Skeletal muscle tissue (tissue), 4 donors: ENCODE data around the gene PLAAT2. TPM values are rescaled to one million over a fixed set of nuclear protein-coding genes. Genes with fewer than 3 reads are reported as not detected.
"Not testable (repeated sequence)": the region's sequence is repeated elsewhere in the genome, so short reads cannot be mapped to it uniquely, and the experiment has no call there.

Experiments used
- H3K27ac ChIP-seq: one replicate; pipeline ENCODE4 v1.7.0; 2013; ENCODE audit warnings: mild to moderate bottlenecking, low read depth, low read length, inconsistent platforms
- H3K27me3 ChIP-seq, 3 donors: one replicate each; pipeline ENCODE4 v1.7.0; 2013; ENCODE audit warnings: low read length in 3 of 3; ENCODE audit not compliant: control insufficient read depth in 3 of 3, insufficient read depth in 3 of 3
- H3K36me3 ChIP-seq, 3 donors: one replicate each; pipeline ENCODE4 v1.7.0; 2013; ENCODE audit warnings: low read length in 3 of 3; ENCODE audit not compliant: control insufficient read depth in 3 of 3, insufficient read depth in 3 of 3
- H3K4me1 ChIP-seq, 3 donors: one replicate each; pipeline ENCODE4 v1.7.0; 2013; ENCODE audit warnings: low read length in 3 of 3, mild to moderate bottlenecking in 3 of 3; ENCODE audit not compliant: control insufficient read depth in 3 of 3, insufficient read depth in 3 of 3
- H3K4me3 ChIP-seq, 3 donors: one replicate each; pipeline ENCODE4 v1.7.0; 2013; ENCODE audit warnings: low read length in 3 of 3
- H3K9ac ChIP-seq, 3 donors: one replicate each; pipeline ENCODE4 v1.7.0; 2013; ENCODE audit warnings: low read length in 3 of 3, mild to moderate bottlenecking in 3 of 3, moderate library complexity in 2 of 3, low read depth in 1 of 3
- H3K9me3 ChIP-seq, 3 donors: one replicate each; pipeline ENCODE4 v1.7.0; 2013; ENCODE audit warnings: low read length in 3 of 3; ENCODE audit not compliant: control insufficient read depth in 3 of 3
- total RNA-seq: library from RNA; depleted of rRNA; stranded (reverse); fragments of >200 nt; gene quantifications from one replicate; pipeline ENCODE4 v1.2.3, GENCODE V29; 2014
- donor health status: Osteomylitis.

The PLAAT2 gene
- total RNA-seq, 1 donor from 2014 or later: not detected

DNA sequence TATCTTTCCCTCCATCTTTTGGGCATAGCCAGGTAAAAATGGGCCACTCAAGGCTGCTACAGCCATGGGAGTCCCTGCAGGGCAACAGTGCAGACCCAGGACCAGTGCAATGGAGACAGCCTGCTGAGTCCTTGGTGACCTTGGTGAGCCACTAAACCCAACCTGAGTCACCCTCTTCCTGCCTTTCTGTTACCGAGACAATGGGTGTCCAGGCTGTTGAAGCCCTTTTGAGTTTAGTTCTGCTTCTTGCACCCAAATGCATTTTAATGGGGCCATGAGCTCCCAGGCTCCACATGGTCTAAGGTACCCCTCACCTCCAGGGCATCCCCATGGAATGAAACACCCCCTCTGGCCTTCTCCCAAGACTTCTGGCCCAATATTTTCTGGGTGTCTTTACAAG lies 27.4 kb downstream of the PLAAT2 start:
- Histone ChIP-seq H3K9me3 (no peaks in the 10 kb centered on the region), H3K27me3 (no peaks in the 10 kb centered on the region), H3K36me3 (no peaks in the 10 kb centered on the region), H3K9ac (no peak overlapping the region), H3K27ac (no peak overlapping the region), H3K4me3 (no peak overlapping the region), H3K4me1 (peaks cover 18 to 28% (median 24%) of the 10 kb centered on the region in 3 donors)

DNA sequence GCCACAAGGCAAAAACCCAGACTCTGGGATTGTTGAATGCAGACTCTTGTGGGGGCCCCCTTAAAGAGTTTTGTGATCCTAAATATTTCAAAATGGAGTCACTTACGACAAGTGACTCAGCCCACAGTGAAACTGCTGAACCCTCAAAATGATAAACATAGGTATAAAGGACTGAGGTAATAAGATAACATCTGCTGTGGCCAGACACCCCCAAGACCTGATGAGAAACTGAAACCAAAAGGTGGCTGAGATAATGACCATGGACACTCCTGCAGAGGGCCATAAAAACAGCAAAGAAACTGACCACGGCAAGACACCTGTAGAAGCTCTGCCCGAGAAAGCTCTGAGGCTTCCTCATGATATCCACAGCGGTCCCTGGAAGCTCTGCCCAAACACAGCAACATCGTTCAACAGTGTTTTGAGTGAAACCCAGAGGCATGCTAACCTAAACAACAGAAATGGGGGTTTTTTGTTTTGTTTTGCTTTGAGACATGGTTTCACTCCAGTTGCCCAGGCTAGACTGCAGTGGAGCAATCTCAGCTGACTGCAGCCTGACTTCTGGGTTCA lies 28.2 kb downstream of the PLAAT2 start:
- Histone ChIP-seq H3K9ac (no peak overlapping the region), H3K4me1 (peaks cover 18 to 28% (median 24%) of the 10 kb centered on the region in 3 donors), H3K9me3 (no peaks in the 10 kb centered on the region), H3K36me3 (no peaks in the 10 kb centered on the region), H3K27ac (no peak overlapping the region), H3K4me3 (no peak overlapping the region), H3K27me3 (no peaks in the 10 kb centered on the region)

DNA sequence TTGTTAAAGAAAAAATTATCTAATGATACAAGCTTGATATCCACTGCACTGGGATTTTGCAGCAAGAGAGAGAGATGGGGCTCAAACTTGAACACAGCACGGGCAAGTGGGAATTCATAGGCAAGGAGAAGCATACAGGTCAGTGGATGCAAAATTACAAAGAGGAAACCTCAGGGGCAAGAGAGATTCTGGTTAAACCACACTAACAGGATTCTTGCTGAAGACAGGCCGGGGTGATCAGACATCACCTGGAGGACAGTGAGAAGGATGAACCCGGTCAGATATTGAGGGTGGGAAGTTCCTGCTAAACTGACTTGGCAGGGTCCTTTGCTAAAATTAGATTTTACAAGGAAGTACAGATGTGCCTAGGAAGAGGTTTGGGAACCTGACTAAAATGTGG lies 29.1 kb downstream of the PLAAT2 start:
- Histone ChIP-seq H3K27ac (no peak overlapping the region), H3K4me1 (peaks cover 18 to 28% (median 24%) of the 10 kb centered on the region in 3 donors)

DNA sequence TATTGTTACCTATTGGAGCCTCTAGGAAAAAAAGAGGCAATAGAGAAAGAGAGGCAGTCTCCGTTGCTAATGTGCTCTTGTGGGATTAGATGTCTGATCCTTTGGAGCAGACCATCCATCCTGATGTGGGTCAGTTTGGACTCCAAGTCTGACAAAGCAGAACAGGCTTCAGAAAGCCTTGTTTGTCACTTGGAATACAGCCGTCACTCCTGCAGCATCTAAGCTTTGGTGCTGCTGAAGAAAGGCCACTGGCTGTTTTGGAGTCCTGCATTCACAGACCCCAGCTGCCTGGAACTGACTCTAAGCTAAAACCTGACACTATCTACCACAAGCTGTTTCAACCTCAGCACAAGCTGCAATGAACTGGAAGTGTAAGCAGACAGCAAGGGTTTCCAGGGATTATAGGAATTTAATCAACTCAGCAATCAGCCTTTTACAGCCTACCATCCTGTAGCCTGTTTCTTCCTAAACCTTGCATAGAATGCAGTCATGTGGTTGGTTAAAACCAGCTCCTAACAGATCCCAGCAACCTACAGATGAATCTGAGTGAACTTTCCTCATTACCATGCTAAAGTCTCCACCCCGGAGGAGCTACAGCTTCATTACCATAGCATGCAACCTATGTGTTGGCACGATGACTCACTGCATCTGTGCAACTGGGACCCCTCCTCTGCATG lies 30.2 kb downstream of the PLAAT2 start:
- Histone ChIP-seq H3K9ac (no peak overlapping the region), H3K4me3 (no peak overlapping the region)

More for the DNA sequence above, 29.1 kb downstream of the PLAAT2 start:
- no peak overlapping the region for H3K9ac ChIP-seq
- no peaks in the 10 kb centered on the region for H3K9me3 ChIP-seq
- H3K27me3 ChIP-seq: no peaks in the 10 kb centered on the region
- no peaks in the 10 kb centered on the region for H3K36me3 ChIP-seq
- no peak overlapping the region for H3K4me3 ChIP-seq

DNA sequence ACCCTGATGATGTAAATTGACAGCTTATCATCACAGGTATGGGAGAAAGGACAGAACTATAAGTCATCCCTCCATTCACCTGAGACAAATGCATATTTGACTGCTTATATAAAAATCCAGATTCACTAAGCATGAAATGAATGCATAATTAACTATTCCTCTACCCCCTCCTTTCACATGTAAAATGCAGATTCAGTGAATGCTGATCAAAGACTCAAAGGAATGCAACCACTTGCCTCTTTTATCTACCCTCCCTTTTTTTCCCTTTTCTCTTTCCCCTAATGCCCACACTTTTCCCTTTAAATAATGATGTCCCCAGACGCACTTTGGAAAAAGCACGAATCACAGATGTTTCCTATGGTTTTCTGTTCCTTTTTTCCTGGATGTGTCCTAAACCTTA lies 31.1 kb downstream of the PLAAT2 start:
- no peak overlapping the region for H3K4me3 ChIP-seq
- H3K4me1 ChIP-seq: peaks cover 4 to 12% (median 10%) of the 10 kb centered on the region in 3 donors
- no peaks in the 10 kb centered on the region for H3K27me3 ChIP-seq
- H3K9ac ChIP-seq: no peak overlapping the region
- H3K36me3 ChIP-seq: no peaks in the 10 kb centered on the region
- no peak overlapping the region for H3K27ac ChIP-seq
- H3K9me3 ChIP-seq: no peaks in the 10 kb centered on the region

More for the DNA sequence above, 30.2 kb downstream of the PLAAT2 start:
- H3K27ac ChIP-seq: no peak overlapping the region
- H3K4me1 ChIP-seq: peaks cover 12 to 18% (median 18%) of the 10 kb centered on the region in 3 donors
- H3K9me3 ChIP-seq: no peaks in the 10 kb centered on the region
- H3K36me3 ChIP-seq: no peaks in the 10 kb centered on the region
- H3K27me3 ChIP-seq: no peaks in the 10 kb centered on the region

DNA sequence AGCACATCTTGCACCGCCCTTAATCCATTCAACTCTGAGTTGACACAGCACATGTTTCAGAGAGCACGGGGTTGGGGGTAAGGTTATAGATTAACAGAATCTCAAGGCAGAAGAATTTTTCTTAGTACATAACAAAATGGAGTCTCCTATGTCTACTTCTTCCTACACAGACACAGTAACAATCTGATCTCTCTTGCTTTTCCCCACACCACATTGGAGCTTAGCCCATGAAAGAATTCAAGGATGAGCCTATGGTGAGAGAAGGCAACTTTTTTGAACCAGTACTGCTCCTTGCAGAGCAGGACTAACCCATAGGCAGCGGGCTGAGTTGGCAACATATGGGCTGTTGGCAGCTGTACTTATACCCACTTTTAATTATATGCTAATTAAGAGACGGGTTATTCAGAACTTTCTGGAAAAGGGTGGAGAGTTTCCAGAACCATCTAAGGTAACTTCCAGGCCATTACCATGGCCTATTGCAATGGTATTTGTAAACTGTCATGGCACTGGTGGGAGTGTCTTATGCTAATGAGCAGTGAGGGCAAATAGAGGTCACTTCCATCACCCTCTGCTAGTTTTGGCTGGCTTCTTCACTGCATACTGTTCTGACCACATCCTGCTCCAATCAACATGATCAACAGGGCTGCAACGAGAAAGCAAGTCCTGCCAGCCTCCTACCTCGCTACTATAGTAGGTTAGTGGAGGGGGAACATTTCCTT lies 31.9 kb downstream of the PLAAT2 start:
- not testable (repeated sequence) for H3K36me3 ChIP-seq, H3K9ac ChIP-seq, H3K27ac ChIP-seq, H3K9me3 ChIP-seq, H3K4me3 ChIP-seq, H3K4me1 ChIP-seq, H3K27me3 ChIP-seq

DNA sequence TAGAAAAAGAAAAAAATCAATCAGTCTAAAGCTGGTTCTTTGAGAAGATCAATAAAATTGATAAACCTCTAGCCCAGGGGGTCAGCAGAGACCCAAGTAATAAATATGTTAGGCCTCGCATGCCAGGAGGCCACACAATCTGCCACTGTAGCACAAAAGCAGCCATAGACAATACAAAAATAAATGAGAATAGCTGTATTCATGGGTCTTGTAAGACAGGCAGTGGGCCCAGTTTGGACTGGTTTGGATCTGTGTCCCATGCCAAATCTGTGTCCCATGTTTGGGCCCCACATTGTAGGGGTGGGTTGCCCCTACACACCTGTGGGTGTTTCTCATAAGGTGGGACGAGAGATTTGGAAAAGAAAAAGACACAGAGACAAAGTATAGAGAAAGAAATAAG lies 33.2 kb downstream of the PLAAT2 start:
- Histone ChIP-seq H3K36me3 (no peaks in the 10 kb centered on the region), H3K4me3 (no peak overlapping the region), H3K9ac (no peak overlapping the region), H3K27ac (no peak overlapping the region), H3K27me3 (no peaks in the 10 kb centered on the region), H3K4me1 (no peaks in the 10 kb centered on the region), H3K9me3 (no peaks in the 10 kb centered on the region)

DNA sequence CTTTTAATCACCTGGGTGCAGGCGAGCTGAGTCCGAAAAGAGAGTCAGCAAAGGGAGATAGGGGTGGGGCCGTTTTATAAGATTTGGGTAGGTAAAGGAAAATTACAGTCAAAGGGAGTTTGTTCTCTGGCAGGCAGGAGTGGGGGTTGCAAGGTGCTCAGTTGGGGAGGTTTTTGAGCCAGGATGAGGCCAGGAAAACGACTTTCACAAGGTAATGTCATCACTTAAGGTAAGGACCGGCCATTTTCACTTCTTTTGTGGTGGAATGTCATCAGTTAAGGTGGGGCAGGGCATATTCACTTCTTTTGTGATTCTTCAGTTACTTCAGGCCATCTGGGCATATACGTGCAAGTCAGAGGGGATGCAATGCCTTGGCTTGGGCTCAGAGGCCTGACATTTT lies 33.8 kb downstream of the PLAAT2 start:
- H3K9ac ChIP-seq: not testable (repeated sequence)

DNA sequence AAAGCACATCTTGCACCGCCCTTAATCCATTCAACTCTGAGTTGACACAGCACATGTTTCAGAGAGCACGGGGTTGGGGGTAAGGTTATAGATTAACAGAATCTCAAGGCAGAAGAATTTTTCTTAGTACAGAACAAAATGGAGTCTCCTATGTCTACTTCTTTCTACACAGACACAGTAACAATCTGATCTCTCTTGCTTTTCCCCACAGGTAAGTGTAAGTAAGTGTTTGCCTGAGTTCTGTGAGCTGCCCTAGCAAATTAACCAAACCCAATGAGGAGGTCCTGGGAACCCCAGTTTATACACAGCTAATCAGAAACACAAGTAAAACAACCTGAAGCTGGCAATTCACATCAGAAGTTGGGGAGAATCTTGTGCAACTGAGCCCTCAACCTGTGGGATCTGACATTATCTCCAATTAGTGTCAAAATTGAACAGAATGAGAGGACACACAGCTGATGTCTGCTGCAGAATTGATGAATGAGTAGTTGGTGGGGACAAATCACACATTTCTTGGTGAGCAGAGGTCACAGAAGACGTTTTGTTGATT lies 34.4 kb downstream of the PLAAT2 start:
- not testable (repeated sequence) for H3K27ac ChIP-seq, H3K4me3 ChIP-seq, H3K36me3 ChIP-seq, H3K9me3 ChIP-seq, H3K27me3 ChIP-seq, H3K9ac ChIP-seq, H3K4me1 ChIP-seq

More for the DNA sequence above, 33.8 kb downstream of the PLAAT2 start:
- not testable (repeated sequence) for H3K4me3 ChIP-seq, H3K36me3 ChIP-seq, H3K9me3 ChIP-seq, H3K4me1 ChIP-seq, H3K27me3 ChIP-seq, H3K27ac ChIP-seq

DNA sequence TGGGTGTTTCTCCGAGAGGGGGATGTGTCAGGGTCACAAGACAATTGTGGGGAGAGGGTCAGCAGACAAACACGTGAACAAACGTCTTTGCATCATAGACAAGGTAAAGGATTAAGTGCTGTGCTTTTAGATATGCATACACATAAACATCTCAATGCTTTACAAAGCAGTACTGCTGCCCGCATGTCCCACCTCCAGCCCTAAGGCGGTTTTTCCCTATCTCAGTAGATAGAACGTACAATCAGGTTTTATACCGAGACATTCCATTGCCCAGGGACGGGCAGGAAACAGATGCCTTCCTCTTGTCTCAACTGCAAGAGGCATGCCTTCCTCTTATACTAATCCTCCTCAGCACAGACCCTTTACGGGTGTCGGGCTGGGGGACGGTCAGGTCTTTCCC lies 35.0 kb downstream of the PLAAT2 start:
- not testable (repeated sequence) for H3K27me3 ChIP-seq, H3K9me3 ChIP-seq, H3K4me1 ChIP-seq, H3K9ac ChIP-seq, H3K4me3 ChIP-seq, H3K36me3 ChIP-seq, H3K27ac ChIP-seq
